Breast epithelium (tissue), 4 donors: Measurements from ENCODE around the gene GNMT. TPM values are rescaled to one million over a fixed set of nuclear protein-coding genes. Genes with fewer than 3 reads are reported as not detected.
"Not testable (repeated sequence)": the region's sequence is repeated elsewhere in the genome, so short reads cannot be mapped to it uniquely, and the experiment has no call there.

Experiments used
- DNase-seq, 2 donors: peaks; one replicate each; pipeline ENCODE4 v3.0.0-alpha.2; 2019; ENCODE audit warnings: low spot score in 2 of 2
- H3K27ac ChIP-seq, 2 donors: fragments of 200-600 bp; sonication (generic) in 1 of 2; one replicate each; pipeline ENCODE4 v1.5.1; 2016 to 2019; ENCODE audit warnings: mild to moderate bottlenecking in 1 of 2
- H3K27me3 ChIP-seq, 2 donors: fragments of 200-600 bp; sonication (generic) in 1 of 2; one replicate each; pipeline versions ENCODE4 v1.5.1 to v1.6.0; 2017 to 2019; ENCODE audit warnings: control low read depth in 1 of 2, mild to moderate bottlenecking in 1 of 2
- H3K36me3 ChIP-seq: fragments of 200-600 bp; one replicate; pipeline ENCODE4 v1.5.1; 2019
- H3K4me1 ChIP-seq, 2 donors: fragments of 200-600 bp; sonication (generic); one replicate each; pipeline ENCODE4 v1.5.1; 2016 to 2019; ENCODE audit warnings: control low read depth in 1 of 2
- H3K4me3 ChIP-seq, 3 donors: fragments of 200-600 bp; sonication (generic); 1 replicate in 2 of 3; 2 replicates in 1 of 3; pipeline ENCODE4 v1.5.1; 2016 to 2019; ENCODE audit warnings: mild to moderate bottlenecking in 3 of 3, moderate library complexity in 2 of 3
- H3K9me3 ChIP-seq, 2 donors: fragments of 200-600 bp; sonication (generic) in 1 of 2; one replicate each; pipeline ENCODE4 v1.5.1; 2016 to 2019; ENCODE audit warnings: control low read depth in 1 of 2
- CTCF ChIP-seq, 3 donors: fragments of 450-650 bp; IDR thresholded peaks; one replicate each; pipeline ENCODE4 v1.5.1; 2016 to 2017; ENCODE audit warnings: antibody characterized with exemption in 3 of 3, mild to moderate bottlenecking in 3 of 3, moderate library complexity in 3 of 3
- POLR2A ChIP-seq: fragments of 450-650 bp; IDR thresholded peaks from one replicate; pipeline ENCODE4 v1.6.1; 2016; ENCODE audit warnings: antibody characterized with exemption, mild to moderate bottlenecking, moderate library complexity
- POLR2AphosphoS5 ChIP-seq, 3 donors: sonication (generic); formaldehyde crosslinking; IDR thresholded peaks; one replicate each; pipeline ENCODE4 v1.6.1; 2017; ENCODE audit warnings: antibody characterized with exemption in 3 of 3
- intact Hi-C: fragments of 100-400 bp; cut with DNase I; formaldehyde crosslinking; loops from one replicate; pipeline ENCODE4 v1.15.1; 2023; ENCODE audit warnings: low total_unique reads
- total RNA-seq, 3 donors: library from RNA; depleted of rRNA; stranded (reverse); fragments of >200 nt; gene quantifications; one replicate each; pipeline ENCODE4 v1.1.0, GENCODE V29; 2016

Gene GNMT
- total RNA-seq, 3 donors from 2014 or later = 0.32 to 5.9 (median 1.8) TPM

- Histone ChIP-seq H3K4me3 (no peak overlapping the region), H3K27me3 (no peaks in the 10 kb centered on the region), H3K4me1 (no peaks in the 10 kb centered on the region), H3K27ac (no peak overlapping the region), H3K9me3 (no peaks in the 10 kb centered on the region), H3K36me3 (no peaks in the 10 kb centered on the region)
- intact Hi-C loops = no loop called here
- no peak for TF ChIP-seq CTCF (IDR thresholded peaks at IDR 0.05)
- TF ChIP-seq POLR2AphosphoS5 (IDR thresholded peaks at IDR 0.05) = no peak
- TF ChIP-seq POLR2A = no peak
- DNase-seq = no peak
Measured at GRCh38 chr6:42937548-42938427, 22.8 kb upstream of the GNMT start.

GRCh38 chr6:42938428-42938796 is 22.1 kb upstream of the GNMT start:
- Histone ChIP-seq H3K9me3 (no peaks in the 10 kb centered on the region), H3K36me3 (no peaks in the 10 kb centered on the region), H3K4me1 (no peaks in the 10 kb centered on the region), H3K27ac (no peak overlapping the region), H3K4me3 (no peak overlapping the region), H3K27me3 (no peaks in the 10 kb centered on the region)
- intact Hi-C loops = no loop called here
- TF ChIP-seq CTCF (IDR thresholded peaks at IDR 0.05) = no peak
- no peak for TF ChIP-seq POLR2A
- no peak for TF ChIP-seq POLR2AphosphoS5 (IDR thresholded peaks at IDR 0.05)
- no peak for DNase-seq

- no peak for DNase-seq
- intact Hi-C loops = no loop called here
- Histone ChIP-seq H3K4me3 (no peak overlapping the region), H3K4me1 (no peaks in the 10 kb centered on the region), H3K36me3 (no peaks in the 10 kb centered on the region), H3K27me3 (no peaks in the 10 kb centered on the region), H3K9me3 (no peaks in the 10 kb centered on the region), H3K27ac (peak overlapping the region in 1 of 2 donors; percentile 50)
- TF ChIP-seq POLR2AphosphoS5 (IDR thresholded peaks at IDR 0.05) (no peak), CTCF (IDR thresholded peaks at IDR 0.05) (no peak), POLR2A (no peak)
Measured at GRCh38 chr6:42938987-42939809, 21.4 kb upstream of the GNMT start.

- H3K27me3 ChIP-seq = no peaks in the 10 kb centered on the region
- DNase-seq = no peak
- intact Hi-C loops = no loop called here
- H3K27ac ChIP-seq = no peak overlapping the region
- no peak for TF ChIP-seq POLR2AphosphoS5 (IDR thresholded peaks at IDR 0.05)
- no peak for TF ChIP-seq CTCF (IDR thresholded peaks at IDR 0.05)
- TF ChIP-seq POLR2A = no peak
- no peaks in the 10 kb centered on the region for H3K9me3 ChIP-seq
- no peak overlapping the region for H3K4me3 ChIP-seq
- no peaks in the 10 kb centered on the region for H3K36me3 ChIP-seq
- H3K4me1 ChIP-seq = no peaks in the 10 kb centered on the region
Measured at GRCh38 chr6:42939810-42940167, 20.8 kb upstream of the GNMT start.

GRCh38 chr6:42940493-42941045 is 20.0 kb upstream of the GNMT start:
- H3K4me3 ChIP-seq = no peak overlapping the region
- no peaks in the 10 kb centered on the region for H3K9me3 ChIP-seq
- no peak overlapping the region for H3K27ac ChIP-seq
- no peaks in the 10 kb centered on the region for H3K27me3 ChIP-seq
- intact Hi-C loops = no loop called here
- H3K4me1 ChIP-seq = no peaks in the 10 kb centered on the region
- DNase-seq = no peak
- H3K36me3 ChIP-seq = no peaks in the 10 kb centered on the region
- no peak for TF ChIP-seq POLR2A
- TF ChIP-seq POLR2AphosphoS5 (IDR thresholded peaks at IDR 0.05) = no peak
- TF ChIP-seq CTCF (IDR thresholded peaks at IDR 0.05) = no peak

GRCh38 chr6:42941356-42941755 is 19.2 kb upstream of the GNMT start:
- H3K4me3 ChIP-seq, H3K9me3 ChIP-seq, H3K4me1 ChIP-seq, H3K36me3 ChIP-seq, intact Hi-C loops, H3K27ac ChIP-seq, H3K27me3 ChIP-seq, DNase-seq: not testable (repeated sequence)
